Lower leg skin (tissue), 3 donors: ENCODE measurements around the gene NFKBIA.

ENCODE experiments used
- POLR2A ChIP-seq, 2 donors: fragments of 450-650 bp; IDR thresholded peaks; one replicate each; pipeline ENCODE4 v1.6.1; 2016 to 2017; ENCODE audit warnings: antibody characterized with exemption in 2 of 2, mild to moderate bottlenecking in 1 of 2, moderate library complexity in 1 of 2
- TF ChIP-seq, protein P1 (sequence below), 3 donors: fragments of 450-650 bp; IDR thresholded peaks; one replicate each; pipeline ENCODE4 v1.5.1; 2016; ENCODE audit warnings: antibody characterized with exemption in 3 of 3, mild to moderate bottlenecking in 3 of 3, moderate library complexity in 2 of 3

DNA sequence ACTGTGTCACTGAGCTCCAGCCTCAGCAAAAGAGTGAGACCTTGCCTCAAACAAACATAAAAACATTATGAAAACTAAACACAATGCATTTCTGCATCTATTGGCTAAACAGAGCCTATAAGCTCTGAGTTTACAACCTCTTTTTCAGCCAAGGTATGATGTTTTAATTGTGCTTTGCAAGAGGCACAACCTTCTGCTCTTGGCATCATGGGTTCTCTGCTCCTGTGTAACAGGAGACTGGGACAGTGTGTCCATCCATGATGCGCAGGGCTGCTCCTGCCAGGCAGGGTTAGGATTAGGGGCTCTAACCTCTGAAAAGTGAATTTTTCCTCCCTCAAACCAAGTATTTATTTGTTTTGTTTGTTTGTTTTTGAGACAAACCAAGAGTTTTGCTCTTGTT lies 5.0 kb upstream of the NFKBIA start:
- TF ChIP-seq, protein P1, sequence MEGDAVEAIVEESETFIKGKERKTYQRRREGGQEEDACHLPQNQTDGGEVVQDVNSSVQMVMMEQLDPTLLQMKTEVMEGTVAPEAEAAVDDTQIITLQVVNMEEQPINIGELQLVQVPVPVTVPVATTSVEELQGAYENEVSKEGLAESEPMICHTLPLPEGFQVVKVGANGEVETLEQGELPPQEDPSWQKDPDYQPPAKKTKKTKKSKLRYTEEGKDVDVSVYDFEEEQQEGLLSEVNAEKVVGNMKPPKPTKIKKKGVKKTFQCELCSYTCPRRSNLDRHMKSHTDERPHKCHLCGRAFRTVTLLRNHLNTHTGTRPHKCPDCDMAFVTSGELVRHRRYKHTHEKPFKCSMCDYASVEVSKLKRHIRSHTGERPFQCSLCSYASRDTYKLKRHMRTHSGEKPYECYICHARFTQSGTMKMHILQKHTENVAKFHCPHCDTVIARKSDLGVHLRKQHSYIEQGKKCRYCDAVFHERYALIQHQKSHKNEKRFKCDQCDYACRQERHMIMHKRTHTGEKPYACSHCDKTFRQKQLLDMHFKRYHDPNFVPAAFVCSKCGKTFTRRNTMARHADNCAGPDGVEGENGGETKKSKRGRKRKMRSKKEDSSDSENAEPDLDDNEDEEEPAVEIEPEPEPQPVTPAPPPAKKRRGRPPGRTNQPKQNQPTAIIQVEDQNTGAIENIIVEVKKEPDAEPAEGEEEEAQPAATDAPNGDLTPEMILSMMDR (IDR thresholded peaks at IDR 0.05), result no peak
- no peak for TF ChIP-seq POLR2A (IDR thresholded peaks at IDR 0.05)
